SK-N-SH treated with all-trans-retinoic acid at 6 μM for 48 hours (cell line): ENCODE results near the gene KCND2.
"Not testable (repeated sequence)": the region's sequence is repeated elsewhere in the genome, so short reads cannot be mapped to it uniquely, and the experiment has no call there.

ENCODE experiments used
- ARNTL ChIP-seq: fragments of 450-650 bp; formaldehyde crosslinking; IDR thresholded peaks from 2 replicates; pipeline ENCODE4 v1.5.0; 2020; ENCODE audit warnings: low read depth, mild to moderate bottlenecking, moderate library complexity, borderline replicate concordance
- BACH2 ChIP-seq: fragments of 250-450 bp; sonication (Bioruptor Pico); IDR thresholded peaks from 2 replicates; pipeline ENCODE4 v1.9.0; 2021; ENCODE audit warnings: mild to moderate bottlenecking, borderline replicate concordance
- ESRRG ChIP-seq: fragments of 250-450 bp; sonication (Bioruptor Pico); IDR thresholded peaks from 2 replicates; pipeline ENCODE4 v1.6.1; 2021; ENCODE audit warnings: mild to moderate bottlenecking
- ISL1 ChIP-seq: fragments of 250-450 bp; sonication (Bioruptor Pico); IDR thresholded peaks from 2 replicates; pipeline ENCODE4 v2.1.2; 2022; ENCODE audit warnings: mild to moderate bottlenecking, moderate library complexity
- OSR1 ChIP-seq: fragments of 250-450 bp; sonication (Bioruptor Pico); IDR thresholded peaks from 2 replicates; pipeline ENCODE4 v1.8.0; 2022; ENCODE audit warnings: moderate library complexity, mild to moderate bottlenecking, inconsistent platforms
- RARB ChIP-seq: fragments of 250-450 bp; sonication (Bioruptor Pico); IDR thresholded peaks from 2 replicates; pipeline ENCODE4 v1.8.0; 2021; ENCODE audit warnings: mild to moderate bottlenecking, moderate library complexity
- ZFP3 ChIP-seq: fragments of 250-450 bp; sonication (Bioruptor Pico); IDR thresholded peaks from 2 replicates; pipeline ENCODE4 v1.5.0; 2020; ENCODE audit warnings: mild to moderate bottlenecking, moderate library complexity
- ZFP30 ChIP-seq: fragments of 450-650 bp; formaldehyde crosslinking; IDR thresholded peaks from 2 replicates; pipeline ENCODE4 v1.5.0; 2022; ENCODE audit warnings: mild to moderate bottlenecking, moderate library complexity
- ZNF565 ChIP-seq: fragments of 450-650 bp; formaldehyde crosslinking; conservative IDR thresholded peaks from 2 replicates; pipeline ENCODE4 v1.5.0; 2020; ENCODE audit warnings: low read depth, mild to moderate bottlenecking, moderate library complexity
- TF ChIP-seq, protein P1 (sequence below): fragments of 250-450 bp; sonication (Bioruptor Pico); IDR thresholded peaks from 2 replicates; pipeline ENCODE4 v1.8.0; 2020; ENCODE audit warnings: mild to moderate bottlenecking, moderate library complexity, borderline replicate concordance
- TF ChIP-seq, protein P2 (sequence below): fragments of 250-450 bp; sonication (Bioruptor Pico); IDR thresholded peaks from 2 replicates; pipeline ENCODE4 v1.5.1; 2020; ENCODE audit warnings: low read depth, mild to moderate bottlenecking, moderate library complexity
- TF ChIP-seq, protein P3 (sequence below): fragments of 250-450 bp; sonication (Bioruptor Pico); IDR thresholded peaks from 2 replicates; pipeline ENCODE4 v1.8.0; 2021; ENCODE audit warnings: low read depth, mild to moderate bottlenecking, moderate library complexity, borderline replicate concordance

DNA sequence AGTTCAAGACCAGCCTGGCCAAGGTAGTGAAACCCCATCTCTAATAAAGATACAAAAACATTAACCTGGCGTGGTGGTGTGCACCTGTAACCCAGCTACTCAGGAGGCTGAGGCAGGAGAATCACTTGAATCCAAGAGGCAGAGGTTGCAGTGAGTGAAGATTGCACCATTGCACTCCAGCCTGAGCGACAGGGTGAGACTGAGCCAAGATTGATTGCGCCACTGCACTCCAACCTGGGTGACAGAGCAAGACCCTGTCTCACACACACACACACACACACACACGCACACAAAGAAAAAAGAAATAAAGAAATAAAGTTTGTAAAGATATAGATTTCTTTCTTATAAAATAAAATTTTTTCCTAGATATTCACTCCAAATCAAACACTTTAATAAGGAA, 305.7 kb downstream of the KCND2 start:
- TF ChIP-seq, protein P1, sequence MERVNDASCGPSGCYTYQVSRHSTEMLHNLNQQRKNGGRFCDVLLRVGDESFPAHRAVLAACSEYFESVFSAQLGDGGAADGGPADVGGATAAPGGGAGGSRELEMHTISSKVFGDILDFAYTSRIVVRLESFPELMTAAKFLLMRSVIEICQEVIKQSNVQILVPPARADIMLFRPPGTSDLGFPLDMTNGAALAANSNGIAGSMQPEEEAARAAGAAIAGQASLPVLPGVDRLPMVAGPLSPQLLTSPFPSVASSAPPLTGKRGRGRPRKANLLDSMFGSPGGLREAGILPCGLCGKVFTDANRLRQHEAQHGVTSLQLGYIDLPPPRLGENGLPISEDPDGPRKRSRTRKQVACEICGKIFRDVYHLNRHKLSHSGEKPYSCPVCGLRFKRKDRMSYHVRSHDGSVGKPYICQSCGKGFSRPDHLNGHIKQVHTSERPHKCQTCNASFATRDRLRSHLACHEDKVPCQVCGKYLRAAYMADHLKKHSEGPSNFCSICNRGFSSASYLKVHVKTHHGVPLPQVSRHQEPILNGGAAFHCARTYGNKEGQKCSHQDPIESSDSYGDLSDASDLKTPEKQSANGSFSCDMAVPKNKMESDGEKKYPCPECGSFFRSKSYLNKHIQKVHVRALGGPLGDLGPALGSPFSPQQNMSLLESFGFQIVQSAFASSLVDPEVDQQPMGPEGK (CRISPR knock-in tag): not testable (repeated sequence)
- not testable (repeated sequence) for TF ChIP-seq ZFP30 (CRISPR knock-in tag); ZFP3 (CRISPR knock-in tag); ISL1 (CRISPR knock-in tag); OSR1 (CRISPR knock-in tag); BACH2 (CRISPR knock-in tag); ESRRG (CRISPR knock-in tag); ARNTL; RARB (CRISPR knock-in tag); ZNF565 (CRISPR knock-in tag)
- TF ChIP-seq, protein P2, sequence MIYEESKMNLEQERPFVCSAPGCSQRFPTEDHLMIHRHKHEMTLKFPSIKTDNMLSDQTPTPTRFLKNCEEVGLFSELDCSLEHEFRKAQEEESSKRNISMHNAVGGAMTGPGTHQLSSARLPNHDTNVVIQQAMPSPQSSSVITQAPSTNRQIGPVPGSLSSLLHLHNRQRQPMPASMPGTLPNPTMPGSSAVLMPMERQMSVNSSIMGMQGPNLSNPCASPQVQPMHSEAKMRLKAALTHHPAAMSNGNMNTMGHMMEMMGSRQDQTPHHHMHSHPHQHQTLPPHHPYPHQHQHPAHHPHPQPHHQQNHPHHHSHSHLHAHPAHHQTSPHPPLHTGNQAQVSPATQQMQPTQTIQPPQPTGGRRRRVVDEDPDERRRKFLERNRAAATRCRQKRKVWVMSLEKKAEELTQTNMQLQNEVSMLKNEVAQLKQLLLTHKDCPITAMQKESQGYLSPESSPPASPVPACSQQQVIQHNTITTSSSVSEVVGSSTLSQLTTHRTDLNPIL (CRISPR knock-in tag): not testable (repeated sequence)
- TF ChIP-seq, protein P3, sequence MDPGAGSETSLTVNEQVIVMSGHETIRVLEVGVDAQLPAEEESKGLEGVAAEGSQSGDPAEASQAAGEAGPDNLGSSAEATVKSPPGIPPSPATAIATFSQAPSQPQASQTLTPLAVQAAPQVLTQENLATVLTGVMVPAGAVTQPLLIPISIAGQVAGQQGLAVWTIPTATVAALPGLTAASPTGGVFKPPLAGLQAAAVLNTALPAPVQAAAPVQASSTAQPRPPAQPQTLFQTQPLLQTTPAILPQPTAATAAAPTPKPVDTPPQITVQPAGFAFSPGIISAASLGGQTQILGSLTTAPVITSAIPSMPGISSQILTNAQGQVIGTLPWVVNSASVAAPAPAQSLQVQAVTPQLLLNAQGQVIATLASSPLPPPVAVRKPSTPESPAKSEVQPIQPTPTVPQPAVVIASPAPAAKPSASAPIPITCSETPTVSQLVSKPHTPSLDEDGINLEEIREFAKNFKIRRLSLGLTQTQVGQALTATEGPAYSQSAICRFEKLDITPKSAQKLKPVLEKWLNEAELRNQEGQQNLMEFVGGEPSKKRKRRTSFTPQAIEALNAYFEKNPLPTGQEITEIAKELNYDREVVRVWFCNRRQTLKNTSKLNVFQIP (CRISPR knock-in tag): not testable (repeated sequence)
